Activated naive CD4-positive, alpha-beta T cell (primary cell): ENCODE results near the gene PFN1.
"Not testable (repeated sequence)": the region's sequence is repeated elsewhere in the genome, so short reads cannot be mapped to it uniquely, and the experiment has no call there.

ENCODE experiments used
- DNase-seq, 4 experiments: peaks; one replicate each; lab custom pipeline; 2025; lab: John Stamatoyannopoulos, UW

PFN1 gene

GRCh38 chr17:4945176-4945943 lies 3.0 kb downstream of the PFN1 start:
- peak; percentile 20 to 66 (median 43) for DNase-seq

- no peak for DNase-seq
These were observed 3.7 kb downstream of the PFN1 start for GRCh38 chr17:4944554-4945175.

GRCh38 chr17:4944163-4944553 lies 4.2 kb downstream of the PFN1 start:
- peak in 1 of 4 experiments; percentile 20 for DNase-seq

- no peak for DNase-seq
These were observed 5.4 kb downstream of the PFN1 start for GRCh38 chr17:4942760-4943508.

- DNase-seq, result no peak
These were observed 7.1 kb downstream of the PFN1 start for GRCh38 chr17:4941319-4941610.

GRCh38 chr17:4940555-4941318 lies 7.6 kb downstream of the PFN1 start:
- DNase-seq, result peak in 2 of 4 experiments; percentile 19 to 23

- DNase-seq, result peak; percentile 83 to 98 (median 95)
These were observed 8.4 kb downstream of the PFN1 start, which contains the start of the genes RNF167 and SLC25A11 for GRCh38 chr17:4939796-4940554. TSS of gene RNF167 (plus strand) at chr17:4940268. CDS start at chr17:4940910, 642 bp downstream. TSS of gene SLC25A11 (minus strand) at chr17:4940046. CDS start at chr17:4939910, 136 bp downstream.

GRCh38 chr17:4939546-4939795 lies 8.9 kb downstream of the PFN1 start:
- DNase-seq, result no peak

- DNase-seq, result no peak
These were observed 9.4 kb downstream of the PFN1 start for GRCh38 chr17:4938688-4939545.

GRCh38 chr17:4938069-4938491 lies 10.2 kb downstream of the PFN1 start:
- DNase-seq, result no peak

GRCh38 chr17:4937553-4937952 lies 10.8 kb downstream of the PFN1 start:
- DNase-seq, result no peak

- DNase-seq, result no peak
These were observed 11.9 kb downstream of the PFN1 start for GRCh38 chr17:4936436-4936835.

- no peak for DNase-seq
These were observed 12.7 kb downstream of the PFN1 start for GRCh38 chr17:4935650-4936049.

- DNase-seq, result no peak
These were observed 14.0 kb downstream of the PFN1 start for GRCh38 chr17:4934173-4934979.

GRCh38 chr17:4933646-4934045 lies 14.7 kb downstream of the PFN1 start:
- no peak for DNase-seq

- DNase-seq, result no peak
These were observed 15.6 kb downstream of the PFN1 start for GRCh38 chr17:4932756-4933155.

GRCh38 chr17:4931963-4932362 lies 16.4 kb downstream of the PFN1 start, which contains the start of gene GP1BA:
TSS of gene GP1BA (plus strand) at chr17:4932277. CDS start at chr17:4932605, 328 bp downstream.
- no peak for DNase-seq

- DNase-seq, result no peak
These were observed 19.4 kb downstream of the PFN1 start for GRCh38 chr17:4928881-4929280.

- not testable (repeated sequence) for DNase-seq
These were observed 21.6 kb downstream of the PFN1 start for GRCh38 chr17:4926577-4927335.
